ENCODE measurements around the gene CARD10.
"Not testable (repeated sequence)": the region's sequence is repeated elsewhere in the genome, so short reads cannot be mapped to it uniquely, and the experiment has no call there.

The CARD10 gene

DNA sequence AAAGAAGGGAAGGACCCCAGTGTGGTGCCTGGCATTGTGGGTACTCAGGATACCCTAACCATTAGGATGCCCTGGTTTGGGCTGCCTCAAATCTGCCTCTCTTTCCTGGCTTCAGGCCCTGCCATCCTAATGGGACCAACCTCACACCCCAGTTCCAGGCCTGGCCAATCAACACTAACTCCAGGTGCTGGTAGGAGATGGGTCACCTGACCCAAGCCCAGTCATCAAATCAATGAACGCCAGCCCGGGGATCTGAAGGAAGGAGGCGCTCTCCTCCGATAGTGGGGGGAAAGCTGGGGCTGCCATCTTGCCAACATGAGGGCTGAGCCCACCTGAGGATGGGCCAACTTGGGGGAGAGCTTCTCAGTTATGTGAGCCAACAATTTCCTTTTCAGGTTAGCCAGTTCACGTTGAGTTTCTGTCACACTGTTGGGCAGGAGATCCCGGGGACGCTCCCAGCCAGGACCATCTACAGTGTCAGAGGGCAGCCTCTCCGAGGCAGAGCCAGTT is 45.7 kb downstream of the CARD10 start:
- in situ Hi-C loops (cut with MboI; ENCODE audit: low pct_unique_long_range_greater_than_20kb, low sequenced_read_pairs, unreplicated experiment) = no loop called here
- DNase-seq (ENCODE audit: low spot score) = no peak
- TF ChIP-seq, protein P1, sequence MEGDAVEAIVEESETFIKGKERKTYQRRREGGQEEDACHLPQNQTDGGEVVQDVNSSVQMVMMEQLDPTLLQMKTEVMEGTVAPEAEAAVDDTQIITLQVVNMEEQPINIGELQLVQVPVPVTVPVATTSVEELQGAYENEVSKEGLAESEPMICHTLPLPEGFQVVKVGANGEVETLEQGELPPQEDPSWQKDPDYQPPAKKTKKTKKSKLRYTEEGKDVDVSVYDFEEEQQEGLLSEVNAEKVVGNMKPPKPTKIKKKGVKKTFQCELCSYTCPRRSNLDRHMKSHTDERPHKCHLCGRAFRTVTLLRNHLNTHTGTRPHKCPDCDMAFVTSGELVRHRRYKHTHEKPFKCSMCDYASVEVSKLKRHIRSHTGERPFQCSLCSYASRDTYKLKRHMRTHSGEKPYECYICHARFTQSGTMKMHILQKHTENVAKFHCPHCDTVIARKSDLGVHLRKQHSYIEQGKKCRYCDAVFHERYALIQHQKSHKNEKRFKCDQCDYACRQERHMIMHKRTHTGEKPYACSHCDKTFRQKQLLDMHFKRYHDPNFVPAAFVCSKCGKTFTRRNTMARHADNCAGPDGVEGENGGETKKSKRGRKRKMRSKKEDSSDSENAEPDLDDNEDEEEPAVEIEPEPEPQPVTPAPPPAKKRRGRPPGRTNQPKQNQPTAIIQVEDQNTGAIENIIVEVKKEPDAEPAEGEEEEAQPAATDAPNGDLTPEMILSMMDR (IDR thresholded peaks at IDR 0.05; ENCODE audit: extremely low read depth, insufficient read depth, missing control alignments) = no peak

DNA sequence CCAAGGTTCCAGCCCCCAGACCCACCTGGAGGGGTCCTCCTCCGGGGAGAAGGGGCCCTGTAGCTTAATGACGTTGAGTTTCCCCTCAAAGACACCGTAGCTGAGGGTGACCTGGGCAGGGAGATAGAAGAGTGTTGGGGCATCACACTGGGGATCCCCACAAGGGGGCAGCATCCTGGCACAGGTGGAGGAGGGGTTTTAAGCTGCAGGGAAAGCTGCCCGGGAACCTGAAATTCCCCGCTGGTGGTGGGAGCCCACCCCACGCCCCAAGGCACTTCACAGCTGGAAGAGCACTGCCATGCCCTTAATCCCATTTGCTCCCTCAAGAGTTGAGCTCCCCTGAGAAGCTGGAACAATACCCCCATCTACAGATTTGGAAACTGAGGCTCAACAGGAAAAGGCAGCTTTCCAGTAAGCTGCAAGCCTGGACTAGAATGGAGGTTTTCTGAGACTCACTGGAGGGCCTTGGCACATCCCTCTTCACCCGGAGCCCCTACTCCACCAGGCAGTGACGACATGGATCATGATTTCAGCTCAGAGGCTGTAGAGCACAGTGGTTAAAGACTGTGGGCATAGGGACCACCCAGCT is 46.7 kb downstream of the CARD10 start:
- no peak for DNase-seq (ENCODE audit: low spot score)
- in situ Hi-C loops (cut with MboI; ENCODE audit: low pct_unique_long_range_greater_than_20kb, low sequenced_read_pairs, unreplicated experiment) = no loop called here
- TF ChIP-seq, protein P1 (IDR thresholded peaks at IDR 0.05; ENCODE audit: extremely low read depth, insufficient read depth, missing control alignments) = peak; percentile 60

DNA sequence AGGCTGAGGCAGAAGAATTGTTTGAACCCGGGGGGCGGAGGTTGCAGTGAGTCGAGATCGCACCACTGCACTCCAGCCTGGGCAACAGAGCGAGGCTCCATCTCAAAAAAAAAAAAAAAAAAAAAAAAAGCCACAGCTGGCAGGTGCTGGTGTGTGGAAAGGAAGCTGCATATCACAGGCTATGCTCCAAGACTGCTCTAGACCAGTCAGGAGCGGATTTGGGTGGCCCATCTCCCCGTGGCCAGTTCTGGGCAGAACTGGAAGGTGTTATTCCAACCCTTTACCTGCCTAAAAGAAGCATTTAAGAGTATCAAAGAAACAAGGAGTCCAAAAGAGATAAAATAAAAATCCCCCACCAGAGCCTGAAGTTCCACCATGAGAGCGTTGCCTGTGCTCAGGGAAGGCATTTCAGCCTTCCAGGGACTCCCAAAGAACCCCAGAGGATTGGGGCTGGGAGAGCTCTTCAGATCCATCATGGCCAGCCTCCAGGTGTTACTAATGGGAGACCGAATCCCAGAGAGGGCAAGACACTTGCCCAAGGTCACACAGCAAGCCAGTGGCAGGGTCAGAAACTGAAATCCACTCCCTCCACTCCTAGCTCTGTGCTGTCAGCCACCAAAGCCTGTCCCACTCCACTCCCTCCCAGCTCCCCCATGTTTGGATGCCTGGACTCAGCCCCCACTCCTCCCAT is 47.3 kb downstream of the CARD10 start:
- in situ Hi-C loops (cut with MboI; ENCODE audit: low pct_unique_long_range_greater_than_20kb, low sequenced_read_pairs, unreplicated experiment) = no loop called here
- TF ChIP-seq, protein P1 (IDR thresholded peaks at IDR 0.05; ENCODE audit: extremely low read depth, insufficient read depth, missing control alignments) = no peak
- DNase-seq (ENCODE audit: low spot score) = no peak

DNA sequence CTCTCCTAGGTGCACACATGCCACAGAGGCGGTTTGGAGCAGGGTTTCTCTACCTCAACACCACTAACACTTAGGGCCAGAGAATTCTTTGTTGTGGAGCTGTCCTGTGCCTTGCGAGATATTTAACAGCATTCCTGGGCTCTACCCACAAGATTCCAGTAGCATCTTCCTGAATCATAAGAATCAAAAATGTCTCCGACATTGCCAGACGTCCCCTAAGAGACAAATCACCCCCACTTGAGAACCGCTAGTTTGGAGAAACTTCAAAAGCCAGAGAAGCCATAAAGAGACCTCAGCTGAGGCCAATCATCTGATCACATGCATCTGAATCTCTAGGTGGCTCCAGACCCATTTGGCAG is 49.1 kb downstream of the CARD10 start:
- in situ Hi-C loops (cut with MboI; ENCODE audit: low pct_unique_long_range_greater_than_20kb, low sequenced_read_pairs, unreplicated experiment) = no loop called here
- TF ChIP-seq, protein P1 (IDR thresholded peaks at IDR 0.05; ENCODE audit: extremely low read depth, insufficient read depth, missing control alignments) = no peak

DNA sequence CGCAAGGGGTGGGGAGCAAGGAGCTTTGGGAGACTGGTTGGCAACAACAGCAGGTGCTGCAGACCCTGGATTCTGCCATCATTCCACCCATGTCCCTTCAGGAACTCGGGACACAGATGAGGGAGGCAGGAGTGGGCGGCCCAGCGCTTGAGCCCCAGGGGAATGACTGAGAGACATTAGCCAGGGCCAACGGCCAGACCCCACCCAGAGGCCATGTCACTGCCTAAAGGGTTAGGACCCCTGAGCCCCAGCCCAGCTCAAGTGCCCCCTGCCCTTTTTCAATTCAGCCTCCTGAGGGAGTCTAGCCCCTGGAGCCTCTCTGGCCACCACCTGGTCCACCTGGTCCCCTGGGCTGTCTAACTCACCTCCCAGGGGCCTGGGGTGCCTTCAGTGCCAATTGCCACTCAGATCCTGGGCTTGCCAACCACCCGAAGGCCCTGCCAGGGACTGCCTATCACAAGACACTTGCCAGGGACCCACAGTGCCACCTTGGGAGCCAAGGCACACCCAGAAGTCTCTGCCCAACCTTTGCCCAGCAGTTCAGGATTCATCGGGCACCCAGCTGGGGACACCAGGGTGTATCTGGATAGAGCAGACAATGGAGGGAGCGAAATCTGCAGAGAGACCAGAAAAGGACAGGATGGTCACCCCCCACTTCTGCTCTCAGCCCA is 49.7 kb downstream of the CARD10 start:
- TF ChIP-seq, protein P1 (IDR thresholded peaks at IDR 0.05; ENCODE audit: extremely low read depth, insufficient read depth, missing control alignments) = no peak
- in situ Hi-C loops (cut with MboI; ENCODE audit: low pct_unique_long_range_greater_than_20kb, low sequenced_read_pairs, unreplicated experiment) = no loop called here
- DNase-seq (ENCODE audit: low spot score) = no peak

More for the DNA sequence above, 49.1 kb downstream of the CARD10 start:
- no peak for DNase-seq (ENCODE audit: low spot score)

DNA sequence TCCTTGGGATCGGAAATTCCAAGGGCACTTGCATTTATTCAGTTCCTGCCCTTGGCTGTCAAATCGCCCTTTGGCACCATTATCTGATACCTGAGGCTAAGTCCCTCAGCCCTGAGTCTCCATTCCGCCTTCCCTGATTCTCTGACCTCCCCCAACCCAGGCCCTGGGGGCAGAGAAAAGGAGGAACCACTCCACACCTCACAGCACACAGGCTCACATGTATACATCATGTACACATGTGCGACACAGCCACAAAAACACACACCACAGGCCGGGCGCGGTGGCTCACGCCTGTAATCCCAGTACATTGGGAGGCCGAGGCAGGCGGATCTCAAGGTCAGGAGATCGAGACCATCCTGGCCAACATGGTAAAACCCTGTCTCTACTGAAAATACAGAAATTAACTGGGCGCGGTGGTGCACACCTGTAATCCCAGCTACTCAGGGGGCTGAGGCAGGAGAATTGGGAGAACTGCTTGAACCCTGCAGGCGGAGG is 51.0 kb downstream of the CARD10 start:
- DNase-seq (ENCODE audit: low spot score); in situ Hi-C loops (cut with MboI; ENCODE audit: low pct_unique_long_range_greater_than_20kb, low sequenced_read_pairs, unreplicated experiment): not testable (repeated sequence)

Measured in GM13977 (cell line).